ENCODE results near the gene PIK3CB. TPM values are rescaled to one million over a fixed set of nuclear protein-coding genes. Genes with fewer than 3 reads are reported as not detected.
"Not testable (repeated sequence)": the region's sequence is repeated elsewhere in the genome, so short reads cannot be mapped to it uniquely, and the experiment has no call there.

Gene PIK3CB
- total and polyA plus RNA-seq, 2 experiments from 2014 or later: 14.3 to 23.0 TPM

GRCh38 chr3:138850151-138850550 is 15.4 kb upstream of the PIK3CB start:
- peak; percentile 33 for DNase-seq (ENCODE audit: low spot score)
- H3K27me3 ChIP-seq: no peaks in the 10 kb centered on the region
- H3K36me3 ChIP-seq (replicated peaks; ENCODE audit: insufficient read depth, low read depth): no peaks in the 10 kb centered on the region
- TF ChIP-seq EZH2phosphoT487 (IDR thresholded peaks at IDR 0.05; ENCODE audit: low read depth, severe bottlenecking, unreplicated experiment) (no peak), CTCF (IDR thresholded peaks at IDR 0.05; ENCODE audit: poor library complexity) (no peak), EZH2 (IDR thresholded peaks at IDR 0.05; ENCODE audit: borderline replicate concordance) (no peak)
- H3K9me2 ChIP-seq (replicated peaks; ENCODE audit: insufficient read depth): no peaks in the 10 kb centered on the region
- peak overlapping the region; percentile 34 for H3K27ac ChIP-seq
- no peak overlapping the region for H3K4me2 ChIP-seq
- H3K4me3 ChIP-seq: no peak overlapping the region
- H3K9me3 ChIP-seq (ENCODE audit: low read depth): no peaks in the 10 kb centered on the region
- 78% methylated on average over 3 of the region's 3 CpGs for WGBS (ENCODE audit: low lambda C conversion rate, missing lambda C conversion rate)
- H2AFZ ChIP-seq: no peak overlapping the region
- no peaks in the 10 kb centered on the region for H3K4me1 ChIP-seq (ENCODE audit: insufficient read depth)
- H3K79me2 ChIP-seq: no peaks in the 10 kb centered on the region
- no peaks in the 10 kb centered on the region for H4K20me1 ChIP-seq (ENCODE audit: insufficient read depth, poor library complexity, severe bottlenecking)

GRCh38 chr3:138849222-138849940 is 14.7 kb upstream of the PIK3CB start:
- Histone ChIP-seq H3K27me3 (no peaks in the 10 kb centered on the region), H3K9me3 (ENCODE audit: low read depth) (no peaks in the 10 kb centered on the region), H4K20me1 (ENCODE audit: insufficient read depth, poor library complexity, severe bottlenecking) (no peaks in the 10 kb centered on the region), H3K4me1 (ENCODE audit: insufficient read depth) (no peaks in the 10 kb centered on the region), H2AFZ (no peak overlapping the region), H3K9me2 (replicated peaks; ENCODE audit: insufficient read depth) (no peaks in the 10 kb centered on the region), H3K4me3 (no peak overlapping the region), H3K27ac (peak overlapping the region; percentile 34), H3K4me2 (no peak overlapping the region), H3K79me2 (no peaks in the 10 kb centered on the region), H3K36me3 (replicated peaks; ENCODE audit: insufficient read depth, low read depth) (no peaks in the 10 kb centered on the region)
- no peak for TF ChIP-seq EZH2 (IDR thresholded peaks at IDR 0.05; ENCODE audit: borderline replicate concordance)
- no peak for TF ChIP-seq EZH2phosphoT487 (IDR thresholded peaks at IDR 0.05; ENCODE audit: low read depth, severe bottlenecking, unreplicated experiment)
- no peak for TF ChIP-seq CTCF (IDR thresholded peaks at IDR 0.05; ENCODE audit: poor library complexity)
- no peak for DNase-seq (ENCODE audit: low spot score)
- WGBS (ENCODE audit: low lambda C conversion rate, missing lambda C conversion rate): 78% methylated on average over 2 of the region's 2 CpGs

- Histone ChIP-seq H4K20me1 (ENCODE audit: insufficient read depth, poor library complexity, severe bottlenecking) (no peaks in the 10 kb centered on the region), H3K4me2 (no peak overlapping the region), H3K4me3 (no peak overlapping the region), H3K79me2 (no peaks in the 10 kb centered on the region), H3K27me3 (no peaks in the 10 kb centered on the region), H3K9me2 (replicated peaks; ENCODE audit: insufficient read depth) (no peaks in the 10 kb centered on the region), H3K36me3 (replicated peaks; ENCODE audit: insufficient read depth, low read depth) (no peaks in the 10 kb centered on the region), H3K9me3 (ENCODE audit: low read depth) (no peaks in the 10 kb centered on the region), H3K4me1 (ENCODE audit: insufficient read depth) (no peaks in the 10 kb centered on the region), H3K27ac (no peak overlapping the region), H2AFZ (no peak overlapping the region)
- TF ChIP-seq EZH2phosphoT487 (IDR thresholded peaks at IDR 0.05; ENCODE audit: low read depth, severe bottlenecking, unreplicated experiment) (no peak), EZH2 (IDR thresholded peaks at IDR 0.05; ENCODE audit: borderline replicate concordance) (no peak), CTCF (IDR thresholded peaks at IDR 0.05; ENCODE audit: poor library complexity) (no peak)
- DNase-seq (ENCODE audit: low spot score): no peak
- WGBS (ENCODE audit: low lambda C conversion rate, missing lambda C conversion rate): 94% methylated on average over 4 of the region's 4 CpGs
Measured at GRCh38 chr3:138848696-138849095, 14.0 kb upstream of the PIK3CB start.

GRCh38 chr3:138846824-138847223 is 12.1 kb upstream of the PIK3CB start:
- DNase-seq (ENCODE audit: low spot score); H2AFZ ChIP-seq; H4K20me1 ChIP-seq (ENCODE audit: insufficient read depth, poor library complexity, severe bottlenecking); H3K4me1 ChIP-seq (ENCODE audit: insufficient read depth); H3K9me2 ChIP-seq (replicated peaks; ENCODE audit: insufficient read depth); H3K27ac ChIP-seq; H3K27me3 ChIP-seq; H3K9me3 ChIP-seq (ENCODE audit: low read depth); H3K4me2 ChIP-seq; H3K79me2 ChIP-seq; H3K36me3 ChIP-seq (replicated peaks; ENCODE audit: insufficient read depth, low read depth); H3K4me3 ChIP-seq: not testable (repeated sequence)
- 92% methylated on average over 1 of the region's 1 CpG for whole genome bisulfite sequencing (ENCODE audit: low lambda C conversion rate, missing lambda C conversion rate)

All from hepatocyte (in vitro differentiated cells).